PFSK-1 (cell line): Measurements from ENCODE around the gene CMIP.

Experiments used
- FOXP2 ChIP-seq: optimal IDR thresholded peaks from 2 replicates; pipeline ENCODE3; 2011; ENCODE audit warnings: borderline replicate concordance, control low read depth, inconsistent platforms; ENCODE audit not compliant: insufficient read depth; ENCODE audit errors: extremely low read length, extremely low read depth
- POLR2AphosphoS5 ChIP-seq: IDR thresholded peaks from 2 replicates; pipeline ENCODE4 v1.6.1; 2012; ENCODE audit warnings: low read depth, mild to moderate bottlenecking, control low read depth, low read length, moderate library complexity
- SIN3A ChIP-seq: IDR thresholded peaks from 2 replicates; pipeline ENCODE4 v1.6.1; 2012; ENCODE audit warnings: mild to moderate bottlenecking, low read length, moderate library complexity, borderline replicate concordance; ENCODE audit not compliant: insufficient read depth
- TAF1 ChIP-seq: IDR thresholded peaks from 2 replicates; pipeline ENCODE4 v1.6.1; 2012; ENCODE audit warnings: low read length, control low read depth, borderline replicate concordance; ENCODE audit not compliant: insufficient read depth
- TF ChIP-seq, protein P1 (sequence below), 2 experiments: IDR thresholded peaks; 2 replicates each; pipeline versions ENCODE4 v1.6.1 to v1.8.0; 2011 to 2012; ENCODE audit warnings: low read depth in 2 of 2, low read length in 2 of 2, control low read depth in 1 of 2, inconsistent platforms in 1 of 2, mild to moderate bottlenecking in 1 of 2, moderate library complexity in 1 of 2; ENCODE audit not compliant: insufficient read depth in 1 of 2

Gene CMIP

GRCh38 chr16:81713796-81714195 is 269.2 kb downstream of the CMIP start:
- TF ChIP-seq SIN3A (no peak), FOXP2 (no peak)

DNA sequence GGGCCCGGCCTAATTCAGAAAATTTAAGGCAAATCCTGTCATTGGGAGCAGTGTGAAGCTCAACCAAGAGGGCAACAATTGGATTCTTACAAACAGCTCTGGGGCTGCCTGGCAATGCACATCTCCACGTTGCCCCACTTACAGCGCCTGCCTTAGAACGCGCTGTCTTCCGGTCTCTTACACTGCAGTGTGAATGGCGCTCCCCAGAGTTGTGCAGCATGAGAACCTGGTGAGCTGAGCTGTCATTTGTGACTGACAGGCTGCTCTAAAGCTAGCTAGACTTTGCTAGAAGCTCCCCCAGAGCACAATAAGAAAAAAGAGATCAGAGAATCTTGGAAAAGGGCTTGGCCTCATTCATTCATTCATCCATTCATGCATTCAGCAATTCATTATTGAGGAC is 270.0 kb downstream of the CMIP start:
- TF ChIP-seq, protein P1, sequence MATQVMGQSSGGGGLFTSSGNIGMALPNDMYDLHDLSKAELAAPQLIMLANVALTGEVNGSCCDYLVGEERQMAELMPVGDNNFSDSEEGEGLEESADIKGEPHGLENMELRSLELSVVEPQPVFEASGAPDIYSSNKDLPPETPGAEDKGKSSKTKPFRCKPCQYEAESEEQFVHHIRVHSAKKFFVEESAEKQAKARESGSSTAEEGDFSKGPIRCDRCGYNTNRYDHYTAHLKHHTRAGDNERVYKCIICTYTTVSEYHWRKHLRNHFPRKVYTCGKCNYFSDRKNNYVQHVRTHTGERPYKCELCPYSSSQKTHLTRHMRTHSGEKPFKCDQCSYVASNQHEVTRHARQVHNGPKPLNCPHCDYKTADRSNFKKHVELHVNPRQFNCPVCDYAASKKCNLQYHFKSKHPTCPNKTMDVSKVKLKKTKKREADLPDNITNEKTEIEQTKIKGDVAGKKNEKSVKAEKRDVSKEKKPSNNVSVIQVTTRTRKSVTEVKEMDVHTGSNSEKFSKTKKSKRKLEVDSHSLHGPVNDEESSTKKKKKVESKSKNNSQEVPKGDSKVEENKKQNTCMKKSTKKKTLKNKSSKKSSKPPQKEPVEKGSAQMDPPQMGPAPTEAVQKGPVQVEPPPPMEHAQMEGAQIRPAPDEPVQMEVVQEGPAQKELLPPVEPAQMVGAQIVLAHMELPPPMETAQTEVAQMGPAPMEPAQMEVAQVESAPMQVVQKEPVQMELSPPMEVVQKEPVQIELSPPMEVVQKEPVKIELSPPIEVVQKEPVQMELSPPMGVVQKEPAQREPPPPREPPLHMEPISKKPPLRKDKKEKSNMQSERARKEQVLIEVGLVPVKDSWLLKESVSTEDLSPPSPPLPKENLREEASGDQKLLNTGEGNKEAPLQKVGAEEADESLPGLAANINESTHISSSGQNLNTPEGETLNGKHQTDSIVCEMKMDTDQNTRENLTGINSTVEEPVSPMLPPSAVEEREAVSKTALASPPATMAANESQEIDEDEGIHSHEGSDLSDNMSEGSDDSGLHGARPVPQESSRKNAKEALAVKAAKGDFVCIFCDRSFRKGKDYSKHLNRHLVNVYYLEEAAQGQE (IDR thresholded peaks at IDR 0.05; ENCODE audit: insufficient read depth in 1 of 2, low read depth in 2 of 2, low read length in 2 of 2), result no peak
- TF ChIP-seq SIN3A (no peak), TAF1 (no peak), POLR2AphosphoS5 (no peak), FOXP2 (no peak)

GRCh38 chr16:81715358-81716196 is 271.0 kb downstream of the CMIP start:
- TF ChIP-seq, protein P1 (IDR thresholded peaks at IDR 0.05; ENCODE audit: insufficient read depth in 1 of 2, low read depth in 2 of 2, low read length in 2 of 2), result no peak
- no peak for TF ChIP-seq POLR2AphosphoS5
- no peak for TF ChIP-seq SIN3A
- TF ChIP-seq TAF1, result no peak
- no peak for TF ChIP-seq FOXP2

DNA sequence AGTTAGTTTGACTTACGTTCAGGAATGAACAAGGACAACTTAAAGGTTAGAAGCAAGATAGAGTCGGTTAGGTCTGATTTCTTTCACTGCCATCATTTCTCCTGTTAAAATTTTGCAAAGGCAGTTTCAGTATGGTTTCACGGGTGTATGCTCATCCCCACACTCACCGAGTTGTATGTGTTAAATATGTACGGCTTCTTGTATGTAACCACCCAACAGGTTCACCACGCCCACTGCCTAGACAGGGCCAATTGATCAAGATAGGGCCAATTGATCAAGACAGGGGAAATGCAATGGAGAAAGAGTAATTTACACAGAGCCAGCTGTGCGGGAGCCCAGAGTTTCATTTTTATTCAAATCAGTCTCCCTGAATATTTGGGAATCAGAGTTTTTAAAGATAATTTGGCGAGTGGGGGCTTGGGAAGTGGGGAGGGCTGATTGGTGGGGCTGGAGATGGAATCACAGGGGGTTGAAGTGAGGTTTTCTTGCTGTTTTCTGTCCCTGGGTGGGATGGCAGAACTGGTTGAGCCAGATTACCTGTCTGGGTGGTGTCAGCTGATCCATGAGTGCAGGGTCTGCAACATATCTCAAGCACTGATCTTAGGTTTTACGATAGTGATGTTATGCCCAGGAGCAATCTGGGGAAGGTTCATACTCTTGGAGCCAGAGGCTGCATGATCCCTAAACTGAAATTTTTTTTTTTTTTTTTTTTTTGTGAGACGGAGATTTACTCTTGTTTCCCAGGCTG is 272.0 kb downstream of the CMIP start:
- TF ChIP-seq TAF1 (no peak), SIN3A (no peak), FOXP2 (no peak), POLR2AphosphoS5 (no peak)
- TF ChIP-seq, protein P1 (IDR thresholded peaks at IDR 0.05; ENCODE audit: insufficient read depth in 1 of 2, low read depth in 2 of 2, low read length in 2 of 2), result no peak

DNA sequence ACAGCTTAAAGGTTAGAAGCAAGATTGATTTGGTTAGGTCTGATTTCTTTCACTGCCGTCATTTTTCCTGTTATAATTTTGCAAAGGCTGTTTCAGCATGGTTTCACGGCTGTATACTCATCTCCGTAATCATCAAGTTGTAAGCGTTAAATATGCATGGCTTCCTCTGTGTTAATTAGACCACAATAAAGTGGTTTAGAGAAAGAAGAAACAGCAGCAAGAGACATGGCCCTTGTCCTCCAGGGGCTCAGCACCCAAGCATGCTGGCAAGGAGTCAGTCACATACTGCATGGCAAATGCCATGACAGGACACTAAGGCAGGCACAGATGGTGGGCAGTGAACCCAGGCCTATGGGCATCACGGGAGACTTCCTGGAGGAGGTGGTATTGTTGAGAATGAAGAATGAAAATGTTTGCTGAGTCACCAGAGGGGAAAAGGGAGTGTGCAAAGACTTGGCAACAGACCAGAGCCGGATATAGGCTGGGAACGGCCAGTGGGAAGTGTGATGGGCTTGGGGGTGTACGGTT is 273.1 kb downstream of the CMIP start:
- no peak for TF ChIP-seq TAF1
- TF ChIP-seq, protein P1 (IDR thresholded peaks at IDR 0.05; ENCODE audit: insufficient read depth in 1 of 2, low read depth in 2 of 2, low read length in 2 of 2), result no peak
- TF ChIP-seq FOXP2, result no peak
- TF ChIP-seq POLR2AphosphoS5, result no peak
- TF ChIP-seq SIN3A, result no peak
